Measurements from ENCODE around the gene MYBL2.
"Not testable (repeated sequence)": the region's sequence is repeated elsewhere in the genome, so short reads cannot be mapped to it uniquely, and the experiment has no call there.

The MYBL2 gene

GRCh38 chr20:43751167-43752050 lies 84.5 kb downstream of the MYBL2 start:
- ATAC-seq (replicated peaks; ENCODE audit: extremely low read depth, poor library complexity, severe bottlenecking) (peak; percentile 54), DNase-seq (ENCODE audit: low spot score in 2 of 2) (no peak)
- peaks cover 8% of the 10 kb centered on the region for H3K36me3 Mint-ChIP-seq (ENCODE audit: insufficient read depth)
- H3K9me3 Mint-ChIP-seq: no peaks in the 10 kb centered on the region
- H3K4me1 Mint-ChIP-seq: peaks cover 33% of the 10 kb centered on the region
- peak overlapping the region; percentile 36 for H3K4me3 Mint-ChIP-seq
- H3K27ac Mint-ChIP-seq (ENCODE audit: low read depth): peak overlapping the region; percentile 52
- H3K27me3 Mint-ChIP-seq: peaks cover 38% of the 10 kb centered on the region

- ATAC-seq (replicated peaks; ENCODE audit: extremely low read depth, poor library complexity, severe bottlenecking): no peak
- Mint-ChIP-seq H3K27me3 (peaks cover 32% of the 10 kb centered on the region), H3K9me3 (no peaks in the 10 kb centered on the region), H3K27ac (ENCODE audit: low read depth) (no peak overlapping the region), H3K4me1 (peaks cover 33% of the 10 kb centered on the region), H3K4me3 (peak overlapping the region; percentile 27), H3K36me3 (ENCODE audit: insufficient read depth) (peaks cover 8% of the 10 kb centered on the region)
- DNase-seq (ENCODE audit: low spot score in 2 of 2): no peak
These were observed 85.1 kb downstream of the MYBL2 start for GRCh38 chr20:43752051-43752360.

GRCh38 chr20:43752561-43753301 lies 85.8 kb downstream of the MYBL2 start:
- H3K4me3 Mint-ChIP-seq: peak overlapping the region; percentile 27
- peak in 1 of 2 donors; percentile 21 for DNase-seq (ENCODE audit: low spot score in 2 of 2)
- H3K27ac Mint-ChIP-seq (ENCODE audit: low read depth): no peak overlapping the region
- H3K9me3 Mint-ChIP-seq: no peaks in the 10 kb centered on the region
- peaks cover 25% of the 10 kb centered on the region for H3K27me3 Mint-ChIP-seq
- peaks cover 33% of the 10 kb centered on the region for H3K4me1 Mint-ChIP-seq
- peak; percentile 41 for ATAC-seq (replicated peaks; ENCODE audit: extremely low read depth, poor library complexity, severe bottlenecking)
- peaks cover 8% of the 10 kb centered on the region for H3K36me3 Mint-ChIP-seq (ENCODE audit: insufficient read depth)

GRCh38 chr20:43755390-43755789 lies 88.5 kb downstream of the MYBL2 start:
- no peaks in the 10 kb centered on the region for H3K9me3 Mint-ChIP-seq
- no peak for ATAC-seq (replicated peaks; ENCODE audit: extremely low read depth, poor library complexity, severe bottlenecking)
- H3K4me3 Mint-ChIP-seq: no peak overlapping the region
- peaks cover 4% of the 10 kb centered on the region for H3K36me3 Mint-ChIP-seq (ENCODE audit: insufficient read depth)
- H3K27ac Mint-ChIP-seq (ENCODE audit: low read depth): no peak overlapping the region
- DNase-seq (ENCODE audit: low spot score in 2 of 2): no peak
- H3K27me3 Mint-ChIP-seq: peaks cover 16% of the 10 kb centered on the region
- peaks cover 26% of the 10 kb centered on the region for H3K4me1 Mint-ChIP-seq

GRCh38 chr20:43755851-43756250 lies 88.9 kb downstream of the MYBL2 start:
- peaks cover 21% of the 10 kb centered on the region for H3K4me1 Mint-ChIP-seq
- H3K36me3 Mint-ChIP-seq (ENCODE audit: insufficient read depth): peaks cover 3% of the 10 kb centered on the region
- no peaks in the 10 kb centered on the region for H3K9me3 Mint-ChIP-seq
- no peak for ATAC-seq (replicated peaks; ENCODE audit: extremely low read depth, poor library complexity, severe bottlenecking)
- no peak overlapping the region for H3K27ac Mint-ChIP-seq (ENCODE audit: low read depth)
- no peak overlapping the region for H3K4me3 Mint-ChIP-seq
- DNase-seq (ENCODE audit: low spot score in 2 of 2): no peak
- H3K27me3 Mint-ChIP-seq: peaks cover 11% of the 10 kb centered on the region

GRCh38 chr20:43757888-43758287 lies 91.0 kb downstream of the MYBL2 start:
- H3K9me3 Mint-ChIP-seq; DNase-seq (ENCODE audit: low spot score in 2 of 2); H3K36me3 Mint-ChIP-seq (ENCODE audit: insufficient read depth); H3K4me1 Mint-ChIP-seq; H3K27me3 Mint-ChIP-seq; ATAC-seq (replicated peaks; ENCODE audit: extremely low read depth, poor library complexity, severe bottlenecking); H3K4me3 Mint-ChIP-seq; H3K27ac Mint-ChIP-seq (ENCODE audit: low read depth): not testable (repeated sequence)

GRCh38 chr20:43761386-43762340 lies 94.7 kb downstream of the MYBL2 start:
- H3K27me3 Mint-ChIP-seq: no peaks in the 10 kb centered on the region
- no peaks in the 10 kb centered on the region for H3K9me3 Mint-ChIP-seq
- H3K36me3 Mint-ChIP-seq (ENCODE audit: insufficient read depth): peaks cover 2% of the 10 kb centered on the region
- H3K4me3 Mint-ChIP-seq: no peak overlapping the region
- H3K4me1 Mint-ChIP-seq: no peaks in the 10 kb centered on the region
- DNase-seq (ENCODE audit: low spot score in 2 of 2) (no peak), ATAC-seq (replicated peaks; ENCODE audit: extremely low read depth, poor library complexity, severe bottlenecking) (no peak)
- H3K27ac Mint-ChIP-seq (ENCODE audit: low read depth): peak overlapping the region; percentile 27

- H3K4me3 Mint-ChIP-seq: no peak overlapping the region
- H3K4me1 Mint-ChIP-seq: no peaks in the 10 kb centered on the region
- H3K27me3 Mint-ChIP-seq: no peaks in the 10 kb centered on the region
- no peak overlapping the region for H3K27ac Mint-ChIP-seq (ENCODE audit: low read depth)
- DNase-seq (ENCODE audit: low spot score in 2 of 2) (no peak), ATAC-seq (replicated peaks; ENCODE audit: extremely low read depth, poor library complexity, severe bottlenecking) (no peak)
- H3K36me3 Mint-ChIP-seq (ENCODE audit: insufficient read depth): peaks cover 2% of the 10 kb centered on the region
- no peaks in the 10 kb centered on the region for H3K9me3 Mint-ChIP-seq
These were observed 96.0 kb downstream of the MYBL2 start for GRCh38 chr20:43762911-43763310.

GRCh38 chr20:43765916-43766315 lies 99.0 kb downstream of the MYBL2 start:
- Mint-ChIP-seq H3K9me3 (no peaks in the 10 kb centered on the region), H3K27me3 (no peaks in the 10 kb centered on the region), H3K4me3 (no peak overlapping the region), H3K27ac (ENCODE audit: low read depth) (no peak overlapping the region), H3K36me3 (ENCODE audit: insufficient read depth) (peaks cover 2% of the 10 kb centered on the region), H3K4me1 (no peaks in the 10 kb centered on the region)
- ATAC-seq (replicated peaks; ENCODE audit: extremely low read depth, poor library complexity, severe bottlenecking): no peak
- DNase-seq (ENCODE audit: low spot score in 2 of 2): no peak

All from central memory CD8-positive, alpha-beta T cell (primary cell).